Measurements from ENCODE around the gene LILRA5.
"Not testable (repeated sequence)": the region's sequence is repeated elsewhere in the genome, so short reads cannot be mapped to it uniquely, and the experiment has no call there.

LILRA5 gene

DNA sequence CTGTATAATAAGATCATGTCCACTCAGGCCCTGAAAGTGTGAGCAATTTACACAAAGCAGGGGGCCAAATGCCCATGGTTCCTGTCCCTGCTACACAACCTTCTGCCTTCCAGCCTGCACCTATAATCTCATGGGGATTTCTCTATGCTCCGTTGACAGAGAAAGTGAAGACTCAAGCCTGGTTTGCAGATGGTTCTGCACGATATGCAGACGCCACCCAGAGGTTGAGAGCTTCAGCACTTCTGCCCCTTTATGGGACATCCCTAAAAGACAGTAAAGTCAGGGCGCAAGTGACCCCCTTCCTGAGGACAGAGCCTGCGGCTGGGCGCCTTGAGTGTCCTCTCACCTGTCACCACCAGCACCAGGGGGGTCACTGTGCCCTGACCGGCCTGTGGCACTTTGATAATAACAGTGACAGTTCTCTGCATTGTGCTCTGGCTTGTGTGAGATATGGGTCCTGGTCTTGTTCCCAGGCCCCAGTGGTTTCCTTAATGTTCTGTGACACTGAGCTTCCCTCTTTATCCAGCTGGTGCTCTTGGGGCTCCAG lies 15.1 kb downstream of the LILRA5 start:
- Histone ChIP-seq H3K36me3 (ENCODE audit: control insufficient read depth, low read depth, low read length) (no peaks in the 10 kb centered on the region), H3K4me3 (ENCODE audit: low read length) (no peak overlapping the region), H3K4me1 (ENCODE audit: control insufficient read depth, low read depth, low read length) (no peaks in the 10 kb centered on the region), H3K27ac (ENCODE audit: low read length) (no peak overlapping the region), H3K9me3 (ENCODE audit: control insufficient read depth, low read depth, low read length) (no peaks in the 10 kb centered on the region), H3K9ac (ENCODE audit: low read length) (no peak overlapping the region), H3K27me3 (ENCODE audit: control insufficient read depth, insufficient read depth, low read length) (peaks cover 16% of the 10 kb centered on the region)

DNA sequence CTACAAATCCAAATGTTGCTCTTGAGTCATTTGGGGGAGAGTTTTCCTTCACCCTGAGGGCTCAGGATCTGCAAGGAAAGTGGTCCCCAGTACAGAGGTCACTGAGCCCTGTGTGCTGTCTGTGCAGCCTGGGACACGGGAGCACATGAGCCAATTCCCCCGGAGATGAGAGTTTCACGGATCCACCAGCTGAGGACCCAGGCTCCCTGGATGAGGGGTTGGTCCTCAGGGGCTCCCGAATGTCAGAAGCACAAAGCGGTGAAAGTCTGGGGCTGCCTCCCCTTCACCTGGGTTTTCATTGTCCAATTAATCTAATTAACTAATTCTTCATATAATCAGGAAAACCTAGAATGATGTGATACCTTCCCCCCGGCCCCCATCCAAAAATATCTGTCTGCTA lies 18.4 kb downstream of the LILRA5 start:
- Histone ChIP-seq H3K36me3 (ENCODE audit: control insufficient read depth, low read depth, low read length) (no peaks in the 10 kb centered on the region), H3K4me1 (ENCODE audit: control insufficient read depth, low read depth, low read length) (no peaks in the 10 kb centered on the region), H3K9ac (ENCODE audit: low read length) (no peak overlapping the region), H3K9me3 (ENCODE audit: control insufficient read depth, low read depth, low read length) (no peaks in the 10 kb centered on the region), H3K27ac (ENCODE audit: low read length) (no peak overlapping the region), H3K27me3 (ENCODE audit: control insufficient read depth, insufficient read depth, low read length) (peaks cover 4% of the 10 kb centered on the region), H3K4me3 (ENCODE audit: low read length) (no peak overlapping the region)

DNA sequence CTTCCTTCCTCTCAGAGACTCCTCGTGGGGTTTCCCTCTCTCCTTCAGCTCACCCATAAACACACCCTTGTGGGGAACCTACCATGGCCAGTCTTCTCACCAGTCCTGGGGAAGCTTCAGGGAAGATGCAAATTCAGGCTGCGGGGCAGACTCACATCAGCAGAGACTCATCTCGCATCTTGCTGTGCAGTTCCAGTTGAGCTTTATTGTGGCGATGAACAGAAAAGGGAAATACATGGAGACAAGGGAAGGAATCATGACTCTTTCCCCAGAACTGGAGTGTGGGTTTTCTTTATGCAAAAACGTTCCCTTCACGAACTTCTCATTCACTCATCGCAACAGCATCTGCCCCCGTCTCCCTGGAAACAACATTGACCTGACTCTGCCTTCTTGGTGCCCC lies 23.8 kb downstream of the LILRA5 start:
- H3K4me3 ChIP-seq (ENCODE audit: low read length); H3K4me1 ChIP-seq (ENCODE audit: control insufficient read depth, low read depth, low read length); H3K36me3 ChIP-seq (ENCODE audit: control insufficient read depth, low read depth, low read length); H3K27me3 ChIP-seq (ENCODE audit: control insufficient read depth, insufficient read depth, low read length); H3K27ac ChIP-seq (ENCODE audit: low read length); H3K9me3 ChIP-seq (ENCODE audit: control insufficient read depth, low read depth, low read length); H3K9ac ChIP-seq (ENCODE audit: low read length): not testable (repeated sequence)

DNA sequence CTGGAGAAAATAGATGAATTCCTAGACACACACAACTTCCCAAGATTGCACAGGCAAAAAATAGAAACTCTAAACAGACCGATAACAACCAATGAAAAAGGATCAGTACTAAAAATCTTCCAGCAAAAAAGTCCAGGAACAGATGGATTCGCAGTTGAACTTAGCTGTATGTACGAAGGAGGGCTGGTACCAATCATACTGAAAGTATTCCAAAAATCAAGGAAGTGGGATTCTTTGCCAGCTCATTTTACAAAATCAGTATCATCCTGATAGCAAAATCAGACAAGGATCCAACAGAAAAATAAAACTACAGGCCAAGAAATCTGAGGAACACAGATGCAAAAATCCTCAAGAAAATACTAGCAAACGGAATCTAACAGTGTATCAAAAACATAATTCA lies 25.5 kb downstream of the LILRA5 start:
- Histone ChIP-seq H3K27me3 (ENCODE audit: control insufficient read depth, insufficient read depth, low read length) (no peaks in the 10 kb centered on the region), H3K27ac (ENCODE audit: low read length) (no peak overlapping the region)

DNA sequence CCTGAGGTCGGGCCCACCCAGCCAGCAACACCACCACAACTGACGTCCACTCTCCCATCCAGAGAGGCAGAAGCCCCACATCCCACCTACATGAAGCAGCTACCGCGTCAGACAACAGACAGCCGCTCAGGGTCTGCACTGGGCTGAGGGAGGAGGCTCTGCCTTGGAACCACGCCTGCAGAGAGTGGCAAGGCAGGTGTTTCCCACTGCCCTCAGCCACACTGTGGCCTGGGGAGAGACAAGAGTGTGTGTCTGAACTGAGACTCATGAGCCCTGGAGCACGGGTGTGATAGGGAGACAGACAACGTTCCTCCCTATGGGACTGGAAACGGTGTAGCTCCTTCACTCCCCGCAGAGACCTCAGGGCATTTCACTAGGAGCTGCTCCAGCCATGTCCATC lies 26.7 kb downstream of the LILRA5 start:
- not testable (repeated sequence) for H3K27me3 ChIP-seq (ENCODE audit: control insufficient read depth, insufficient read depth, low read length); H3K9ac ChIP-seq (ENCODE audit: low read length); H3K4me3 ChIP-seq (ENCODE audit: low read length); H3K4me1 ChIP-seq (ENCODE audit: control insufficient read depth, low read depth, low read length); H3K36me3 ChIP-seq (ENCODE audit: control insufficient read depth, low read depth, low read length); H3K9me3 ChIP-seq (ENCODE audit: control insufficient read depth, low read depth, low read length); H3K27ac ChIP-seq (ENCODE audit: low read length)

More for the DNA sequence above, 25.5 kb downstream of the LILRA5 start:
- no peak overlapping the region for H3K9ac ChIP-seq (ENCODE audit: low read length)
- no peaks in the 10 kb centered on the region for H3K4me1 ChIP-seq (ENCODE audit: control insufficient read depth, low read depth, low read length)
- no peak overlapping the region for H3K4me3 ChIP-seq (ENCODE audit: low read length)
- H3K9me3 ChIP-seq (ENCODE audit: control insufficient read depth, low read depth, low read length): no peaks in the 10 kb centered on the region
- H3K36me3 ChIP-seq (ENCODE audit: control insufficient read depth, low read depth, low read length): no peaks in the 10 kb centered on the region

DNA sequence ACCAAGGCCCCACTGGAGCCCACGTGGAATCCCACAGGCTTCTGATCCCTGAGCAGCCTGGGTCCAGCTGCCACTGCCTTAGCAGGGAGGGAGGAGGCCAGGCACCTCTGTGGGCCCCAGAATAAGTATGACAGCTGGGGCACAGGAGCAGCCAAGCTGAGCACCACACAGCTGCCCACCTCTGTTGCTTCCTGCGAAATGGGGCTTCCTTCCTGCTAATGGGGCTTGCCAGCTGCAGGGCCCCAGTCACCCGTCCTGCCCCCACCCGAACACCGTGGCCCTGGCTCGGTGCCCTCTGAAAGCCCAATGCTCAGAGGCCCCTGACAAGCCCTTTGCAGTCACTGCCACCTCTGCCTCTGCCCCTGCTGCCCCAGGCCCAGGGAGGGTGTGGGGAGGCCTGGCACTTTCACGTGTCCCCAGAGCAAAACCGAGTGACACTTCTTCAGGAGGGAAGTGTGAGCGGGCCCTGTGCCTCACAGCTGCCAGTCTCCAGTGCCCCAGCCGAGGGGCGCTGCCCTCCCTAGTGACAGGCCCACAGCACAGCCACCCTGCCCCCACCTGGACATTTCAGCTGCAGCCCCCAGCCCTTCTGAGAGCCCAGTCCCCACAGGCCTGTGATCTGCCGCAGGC lies 27.4 kb downstream of the LILRA5 start:
- H3K36me3 ChIP-seq (ENCODE audit: control insufficient read depth, low read depth, low read length); H3K4me3 ChIP-seq (ENCODE audit: low read length); H3K27me3 ChIP-seq (ENCODE audit: control insufficient read depth, insufficient read depth, low read length); H3K9me3 ChIP-seq (ENCODE audit: control insufficient read depth, low read depth, low read length); H3K4me1 ChIP-seq (ENCODE audit: control insufficient read depth, low read depth, low read length); H3K9ac ChIP-seq (ENCODE audit: low read length); H3K27ac ChIP-seq (ENCODE audit: low read length): not testable (repeated sequence)

DNA sequence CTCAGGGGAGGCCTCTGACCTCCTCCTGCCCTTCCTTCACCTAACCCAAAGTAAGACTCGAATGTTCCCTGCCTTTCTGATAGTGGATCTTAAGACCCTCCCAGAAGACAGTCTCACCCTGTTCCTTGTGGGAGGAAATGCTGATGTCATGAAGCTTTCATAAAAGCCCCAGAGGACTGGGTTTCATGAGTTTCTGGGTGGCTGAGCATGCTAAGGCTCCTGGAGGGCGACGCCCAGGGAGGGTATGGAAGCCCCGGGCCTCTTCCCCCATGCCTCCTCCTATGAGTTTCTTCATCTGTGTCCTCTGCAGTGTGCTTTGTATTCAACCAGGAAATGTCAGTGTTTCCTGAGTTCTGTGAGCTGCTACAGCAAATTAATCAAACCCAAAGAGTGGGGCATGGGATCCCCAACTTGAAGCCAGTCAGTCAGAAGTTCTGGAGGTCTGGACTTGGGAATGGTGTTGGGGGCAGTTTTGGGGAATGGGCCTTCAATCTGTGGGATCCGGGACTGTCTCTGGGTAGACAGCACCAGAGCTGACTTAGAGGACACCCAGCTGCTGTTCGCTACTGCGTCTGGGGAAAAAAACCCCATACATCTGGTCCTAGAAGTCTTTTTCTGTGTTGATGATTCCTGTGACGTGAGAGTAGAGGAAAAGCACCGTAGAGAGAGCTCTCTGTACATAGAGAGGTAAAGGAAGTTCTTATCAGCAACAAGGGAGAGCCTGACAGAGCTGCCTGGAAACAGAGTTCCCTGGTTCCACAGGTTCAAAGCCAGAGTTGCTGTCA lies 30.1 kb downstream of the LILRA5 start:
- Histone ChIP-seq H3K9ac (ENCODE audit: low read length) (no peak overlapping the region), H3K4me1 (ENCODE audit: control insufficient read depth, low read depth, low read length) (no peaks in the 10 kb centered on the region), H3K27ac (ENCODE audit: low read length) (no peak overlapping the region), H3K9me3 (ENCODE audit: control insufficient read depth, low read depth, low read length) (no peaks in the 10 kb centered on the region), H3K36me3 (ENCODE audit: control insufficient read depth, low read depth, low read length) (no peaks in the 10 kb centered on the region), H3K4me3 (ENCODE audit: low read length) (no peak overlapping the region), H3K27me3 (ENCODE audit: control insufficient read depth, insufficient read depth, low read length) (no peaks in the 10 kb centered on the region)

DNA sequence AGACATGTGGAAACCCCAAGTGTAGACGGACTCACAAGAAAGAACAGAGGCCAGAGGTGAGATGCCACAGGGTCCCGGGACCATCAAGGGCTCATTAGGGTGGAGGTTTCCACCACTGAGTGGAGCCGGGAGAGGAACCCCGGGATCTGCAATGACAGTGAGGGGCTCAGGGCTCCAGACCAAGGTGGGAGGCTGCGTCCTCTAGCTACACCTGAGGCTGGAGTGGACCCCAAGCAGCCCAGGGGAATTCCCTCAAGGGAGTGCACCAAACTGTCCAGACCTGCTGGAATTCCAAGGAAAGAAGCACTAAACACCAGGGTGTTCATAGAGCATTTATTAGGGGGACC lies 31.3 kb downstream of the LILRA5 start:
- H3K9ac ChIP-seq (ENCODE audit: low read length); H3K4me1 ChIP-seq (ENCODE audit: control insufficient read depth, low read depth, low read length): not testable (repeated sequence)

DNA sequence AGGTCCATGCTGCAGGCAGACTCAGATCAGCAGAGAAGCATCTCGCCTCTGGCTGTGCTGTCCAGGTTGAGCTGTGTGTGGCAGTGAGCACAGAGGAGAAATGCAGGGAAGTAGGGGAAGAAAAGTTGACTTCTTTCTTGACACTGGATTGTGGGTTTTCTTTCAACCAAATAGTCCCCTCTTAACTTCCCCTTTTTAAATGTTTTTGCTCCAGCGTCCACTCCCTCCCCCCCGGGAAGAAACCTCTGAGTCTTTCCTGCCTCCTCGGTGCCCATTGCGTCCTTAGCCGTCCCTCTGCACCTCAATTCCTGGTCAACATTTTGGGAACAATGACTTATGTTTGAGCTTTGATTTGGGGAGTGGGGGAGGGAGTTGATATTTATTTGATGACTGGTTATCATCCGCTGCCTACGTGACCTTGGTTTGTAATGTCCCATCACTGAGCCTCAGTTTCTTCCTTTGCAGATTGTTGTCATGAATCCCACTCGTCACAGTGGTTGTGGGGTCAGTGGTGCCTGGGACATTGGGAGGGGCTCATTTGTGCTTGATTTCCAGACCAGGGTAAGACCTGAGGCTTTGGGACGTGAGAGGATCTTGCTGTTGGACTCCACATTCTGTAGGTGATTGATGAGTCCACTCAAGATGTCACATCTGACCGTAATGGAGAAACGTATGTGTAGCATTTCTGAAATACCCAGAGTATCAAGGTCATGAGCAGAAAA lies 31.8 kb downstream of the LILRA5 start, which contains the start of gene LILRB2:
TSS of gene LILRB2 (minus strand) at position 104 of the 722 bp plus-strand sequence. CDS start 614 bp downstream, outside the sequence.
- no peaks in the 10 kb centered on the region for H3K4me1 ChIP-seq (ENCODE audit: control insufficient read depth, low read depth, low read length)
- no peaks in the 10 kb centered on the region for H3K9me3 ChIP-seq (ENCODE audit: control insufficient read depth, low read depth, low read length)
- no peaks in the 10 kb centered on the region for H3K36me3 ChIP-seq (ENCODE audit: control insufficient read depth, low read depth, low read length)
- H3K4me3 ChIP-seq (ENCODE audit: low read length): no peak within 1 kb of the TSS
- H3K27ac ChIP-seq (ENCODE audit: low read length): no peak within 1 kb of the TSS
- no peak within 1 kb of the TSS for H3K9ac ChIP-seq (ENCODE audit: low read length)
- H3K27me3 ChIP-seq (ENCODE audit: control insufficient read depth, insufficient read depth, low read length): no peaks in the 10 kb centered on the region

More for the DNA sequence above, 31.3 kb downstream of the LILRA5 start:
- H3K4me3 ChIP-seq (ENCODE audit: low read length); H3K27ac ChIP-seq (ENCODE audit: low read length); H3K27me3 ChIP-seq (ENCODE audit: control insufficient read depth, insufficient read depth, low read length); H3K9me3 ChIP-seq (ENCODE audit: control insufficient read depth, low read depth, low read length); H3K36me3 ChIP-seq (ENCODE audit: control insufficient read depth, low read depth, low read length): not testable (repeated sequence)

DNA sequence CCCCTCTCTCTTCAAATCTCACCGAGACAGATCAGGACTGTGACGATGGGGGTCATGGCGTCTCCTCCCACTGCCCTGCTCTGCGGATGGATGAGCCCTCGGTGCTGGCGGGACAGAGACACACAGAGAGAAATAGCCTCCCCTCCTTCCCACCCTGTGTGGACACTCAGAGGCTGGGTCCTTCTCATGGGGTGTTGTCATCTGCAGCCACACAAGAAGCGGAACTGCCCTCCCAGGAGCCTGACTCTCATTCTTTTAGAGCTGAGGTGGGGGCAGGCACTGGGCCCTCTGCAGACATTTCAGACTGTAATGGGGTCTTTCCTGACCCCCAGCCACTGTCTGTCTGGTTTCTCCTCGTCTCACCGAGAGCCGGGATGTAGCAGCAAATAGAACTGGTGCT lies 32.5 kb downstream of the LILRA5 start:
- H3K9me3 ChIP-seq (ENCODE audit: control insufficient read depth, low read depth, low read length); H3K9ac ChIP-seq (ENCODE audit: low read length); H3K27ac ChIP-seq (ENCODE audit: low read length); H3K36me3 ChIP-seq (ENCODE audit: control insufficient read depth, low read depth, low read length); H3K4me3 ChIP-seq (ENCODE audit: low read length); H3K4me1 ChIP-seq (ENCODE audit: control insufficient read depth, low read depth, low read length); H3K27me3 ChIP-seq (ENCODE audit: control insufficient read depth, insufficient read depth, low read length): not testable (repeated sequence)

DNA sequence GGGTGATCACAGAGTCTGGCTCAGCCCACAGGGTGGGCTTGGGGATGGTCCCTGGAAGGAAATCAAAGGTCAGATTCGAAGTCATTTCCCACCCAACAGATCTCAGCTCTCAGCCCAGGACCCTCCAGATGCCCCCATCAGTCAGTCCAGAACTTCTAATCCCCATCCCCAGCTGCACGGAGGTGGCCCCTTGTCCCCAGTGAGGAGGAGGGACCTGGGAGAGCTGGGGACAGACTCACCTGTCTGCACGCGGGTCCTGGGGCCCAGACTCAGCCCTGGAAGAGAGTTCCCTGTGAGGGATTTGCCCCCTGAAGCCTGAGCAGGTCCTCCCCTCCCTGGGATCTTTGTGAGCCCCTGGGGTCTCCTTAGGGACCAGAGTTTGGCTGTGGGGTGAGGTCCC lies 32.9 kb downstream of the LILRA5 start:
- not testable (repeated sequence) for H3K27me3 ChIP-seq (ENCODE audit: control insufficient read depth, insufficient read depth, low read length); H3K4me3 ChIP-seq (ENCODE audit: low read length); H3K9me3 ChIP-seq (ENCODE audit: control insufficient read depth, low read depth, low read length); H3K27ac ChIP-seq (ENCODE audit: low read length); H3K9ac ChIP-seq (ENCODE audit: low read length); H3K36me3 ChIP-seq (ENCODE audit: control insufficient read depth, low read depth, low read length); H3K4me1 ChIP-seq (ENCODE audit: control insufficient read depth, low read depth, low read length)
